GM10266 (cell line): ENCODE results near the gene CLCN6.

Source experiments
- DNase-seq: peaks from one replicate; pipeline ENCODE4 v3.0.0; 2012; ENCODE audit errors: extremely low spot score
- CTCF ChIP-seq: IDR thresholded peaks from 2 replicates; pipeline ENCODE4 v1.5.1; 2012; ENCODE audit warnings: mild to moderate bottlenecking, low read depth; ENCODE audit not compliant: control insufficient read depth, insufficient read depth; ENCODE audit errors: missing control alignments

Gene CLCN6

GRCh38 chr1:11841245-11842153, 35.5 kb downstream of the CLCN6 start:
- DNase-seq: no peak
- TF ChIP-seq CTCF: no peak

- TF ChIP-seq CTCF: no peak
- peak; percentile 55 for DNase-seq
Observed at GRCh38 chr1:11842154-11843041, 36.4 kb downstream of the CLCN6 start.

- no peak for TF ChIP-seq CTCF
- no peak for DNase-seq
Observed at GRCh38 chr1:11845641-11846335, 39.8 kb downstream of the CLCN6 start.

- TF ChIP-seq CTCF: no peak
- DNase-seq: no peak
Observed at GRCh38 chr1:11847667-11848372, 41.8 kb downstream of the CLCN6 start, which contains the start of gene NPPA. NPPA (minus strand) TSS chr1:11847783; CDS start chr1:11847684, 99 bp downstream.

- DNase-seq: no peak
- TF ChIP-seq CTCF: no peak
Observed at GRCh38 chr1:11848373-11848700, 42.3 kb downstream of the CLCN6 start.

GRCh38 chr1:11850156-11850555, 44.2 kb downstream of the CLCN6 start:
- no peak for DNase-seq
- no peak for TF ChIP-seq CTCF
